GM18873 (cell line): ENCODE data around the gene BTRC.
"Not testable (repeated sequence)": the region's sequence is repeated elsewhere in the genome, so short reads cannot be mapped to it uniquely, and the experiment has no call there.

Experiments used
- ATAC-seq: cut with Tn5 transposase; IDR thresholded peaks from one replicate; pipeline ENCODE4 v1.9.1; 2021; ENCODE audit warnings: mild to moderate bottlenecking, moderate library complexity, moderate number of reproducible peaks; ENCODE audit not compliant: unreplicated experiment, low FRiP score

Gene BTRC

DNA sequence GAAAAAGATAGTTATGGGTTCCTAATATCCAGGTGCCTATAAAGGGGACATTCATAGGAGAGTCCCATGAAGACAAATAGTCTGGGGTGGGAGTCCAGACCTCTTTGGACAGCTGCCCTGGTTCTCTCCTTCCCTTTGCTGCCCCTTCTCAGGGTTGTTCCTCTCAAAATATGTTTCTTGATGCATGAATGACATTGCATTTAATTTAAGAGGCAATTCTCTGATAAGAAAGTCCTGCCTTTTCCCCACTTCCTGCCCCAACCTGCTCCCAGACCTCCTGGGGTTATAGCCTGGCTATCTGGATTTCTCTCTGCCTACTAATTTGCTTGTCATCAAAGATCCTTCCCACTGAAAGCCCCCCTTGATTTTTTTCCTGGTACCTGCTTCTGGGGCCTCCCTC lies 12.5 kb upstream of the BTRC start:
- no peak for ATAC-seq

DNA sequence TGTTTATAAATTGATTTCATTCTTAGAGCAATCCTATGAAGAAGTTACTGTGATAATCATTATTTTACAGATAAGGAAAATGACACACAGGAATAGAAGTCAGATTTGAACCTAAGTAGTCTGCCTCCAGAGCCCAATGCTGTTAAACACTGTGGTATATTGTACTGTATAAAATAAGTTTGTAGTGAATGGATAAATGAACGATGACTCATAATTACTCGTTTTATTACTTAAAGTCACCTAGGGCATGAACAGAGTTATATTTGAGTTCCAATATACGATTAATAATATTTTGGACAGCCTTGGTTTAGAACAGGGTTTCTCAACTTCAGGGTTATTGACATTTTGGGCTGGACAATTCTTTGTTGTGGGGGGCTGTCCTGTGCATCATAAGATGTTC lies 7.8 kb upstream of the BTRC start:
- no peak for ATAC-seq

DNA sequence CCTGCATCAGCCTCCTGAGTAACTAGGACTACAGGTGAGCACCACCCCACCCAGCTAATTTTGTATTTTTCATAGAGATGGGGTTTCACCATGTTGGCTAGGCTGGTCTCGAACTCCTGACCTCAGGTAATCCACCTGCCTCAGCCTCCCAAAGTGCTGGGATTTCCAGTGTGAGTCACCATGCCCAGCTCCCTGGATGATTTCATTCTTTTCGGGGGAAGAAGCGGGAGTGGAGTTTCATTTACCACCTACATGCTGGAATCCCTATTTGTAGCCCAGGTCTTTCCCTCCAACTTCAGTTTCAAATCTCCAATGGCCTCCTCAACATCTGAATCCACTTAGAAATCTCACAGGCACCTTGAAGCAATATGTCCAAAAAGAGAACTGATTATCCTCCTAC lies 2.9 kb upstream of the BTRC start:
- ATAC-seq: no peak

GRCh38 chr10:101351477-101351876 lies 2.5 kb upstream of the BTRC start:
- ATAC-seq: no peak

GRCh38 chr10:101352857-101353256 lies 1.1 kb upstream of the BTRC start:
- ATAC-seq: not testable (repeated sequence)

DNA sequence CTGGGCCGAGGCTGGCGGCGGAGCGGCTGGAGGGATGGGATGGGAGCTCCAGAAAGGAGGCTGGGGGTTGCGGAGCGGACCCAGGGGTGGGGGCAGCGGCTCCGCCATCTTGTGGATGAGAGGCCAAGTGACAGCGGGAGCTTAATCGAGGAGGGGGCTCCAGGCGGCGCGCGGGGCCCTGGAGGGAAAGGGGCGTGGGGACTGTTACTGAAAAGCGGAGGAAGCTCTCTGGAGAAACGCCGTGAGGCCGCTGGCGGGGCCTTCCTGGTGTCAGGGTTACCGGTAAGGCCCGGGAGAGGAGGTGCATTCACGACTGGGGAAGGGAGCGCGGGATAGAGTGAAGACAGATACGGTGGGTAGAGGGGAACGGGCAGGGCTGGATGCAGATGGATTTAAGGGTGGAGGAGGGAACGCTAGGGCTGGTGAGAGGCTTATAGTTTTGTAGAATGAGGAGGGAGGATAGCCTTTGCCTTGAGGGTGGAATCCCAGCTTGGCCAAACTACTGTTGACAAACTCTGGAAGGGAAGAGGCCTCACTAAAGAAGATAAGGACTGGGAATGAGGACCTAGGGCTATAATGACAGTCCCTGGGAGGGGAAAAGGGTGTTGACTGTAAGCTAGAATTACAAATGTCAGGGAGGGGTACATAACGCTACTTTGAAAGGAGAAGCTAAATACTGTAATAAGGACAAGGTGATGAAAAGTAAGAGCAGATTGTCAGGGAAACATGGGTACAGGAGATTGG lies 535 bp downstream of the BTRC start:
- no peak for ATAC-seq

GRCh38 chr10:101355072-101355706 lies 1.2 kb downstream of the BTRC start:
- ATAC-seq: no peak

- ATAC-seq: no peak
Observed at GRCh38 chr10:101356132-101356531, 2.2 kb downstream of the BTRC start.

DNA sequence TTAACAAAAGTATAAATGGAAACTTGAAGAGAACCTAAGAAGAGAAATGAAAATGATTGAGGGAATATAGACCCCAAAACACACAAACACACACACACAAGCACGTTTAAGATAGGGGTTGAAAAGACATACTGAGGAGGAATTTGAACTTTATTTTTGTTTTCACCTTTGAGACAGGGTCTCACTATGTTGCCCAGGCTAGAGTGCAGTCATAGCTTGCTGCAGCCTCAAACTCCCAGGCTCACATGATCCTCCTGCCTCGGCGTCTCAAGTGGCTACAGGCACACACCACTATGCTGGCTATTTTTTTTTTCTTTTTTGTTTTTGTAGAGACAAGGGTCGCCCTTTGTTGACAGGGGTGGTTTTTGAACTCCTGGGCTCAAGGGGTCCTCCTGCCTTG lies 4.0 kb downstream of the BTRC start:
- ATAC-seq: no peak

- no peak for ATAC-seq
Observed at GRCh38 chr10:101358706-101359300, 4.8 kb downstream of the BTRC start.

DNA sequence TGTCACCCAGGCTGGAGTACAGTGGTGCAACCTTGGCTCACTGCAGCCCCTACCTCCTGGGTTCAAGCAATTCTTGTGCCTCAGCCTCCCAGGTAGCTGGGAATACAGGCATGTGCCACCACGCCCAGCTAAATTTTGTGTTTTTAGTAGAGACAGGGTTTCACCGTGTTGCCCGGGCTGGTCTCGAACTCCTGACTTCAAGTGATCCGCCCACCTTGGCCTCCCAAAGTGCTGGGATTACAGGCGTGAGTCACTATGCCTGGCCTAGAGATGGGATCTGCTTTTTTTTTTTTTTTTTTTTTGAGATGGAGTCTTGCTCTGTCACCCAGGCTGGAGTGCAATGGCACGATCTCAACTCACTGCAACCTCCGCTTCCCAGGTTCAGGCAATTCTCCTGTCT lies 6.1 kb downstream of the BTRC start:
- not testable (repeated sequence) for ATAC-seq

DNA sequence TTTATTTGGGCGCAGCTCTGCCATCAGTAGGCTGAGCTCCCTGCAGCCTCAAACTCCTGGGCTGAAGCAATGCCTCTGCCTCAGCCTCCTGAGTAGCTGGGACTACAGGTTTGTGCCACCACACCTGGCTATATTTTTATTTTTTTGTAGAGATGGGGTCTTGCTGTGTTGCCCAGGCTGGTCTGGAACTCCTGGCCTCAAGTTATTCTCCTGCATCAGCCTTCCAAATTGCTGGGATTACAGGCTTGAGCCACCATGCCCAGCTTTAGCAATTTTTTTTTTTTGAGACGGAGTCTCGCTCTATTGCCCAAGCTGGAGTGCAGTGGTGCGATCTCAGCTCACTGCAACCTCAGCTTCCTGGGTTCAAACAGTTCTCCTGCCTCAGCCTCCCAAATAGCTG lies 6.9 kb downstream of the BTRC start:
- ATAC-seq: not testable (repeated sequence)

DNA sequence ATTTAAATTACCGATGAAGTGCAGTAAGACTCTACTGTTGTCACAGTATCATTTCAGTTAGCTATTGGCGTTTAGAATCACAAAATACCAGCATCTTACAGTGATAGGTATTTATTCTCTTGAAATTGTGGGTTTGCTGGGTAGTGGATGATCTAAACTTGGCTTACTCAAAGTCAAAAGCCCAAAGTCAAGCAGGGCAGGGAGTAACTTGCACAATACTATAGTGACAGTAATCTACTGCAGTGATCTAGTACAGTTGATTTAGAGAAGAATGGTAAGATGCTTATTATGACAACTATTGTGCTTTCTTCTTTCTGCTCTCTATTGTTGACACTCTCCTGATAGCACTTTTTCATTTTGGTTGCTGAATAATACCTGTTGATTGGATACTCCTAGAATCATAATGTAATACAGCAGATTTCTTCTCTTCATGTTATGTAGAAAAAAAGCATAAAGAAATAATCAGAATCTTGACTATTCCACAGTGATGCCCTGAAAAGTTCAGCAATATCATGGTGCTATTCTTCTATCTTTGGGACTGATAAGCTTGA lies 10.0 kb downstream of the BTRC start:
- ATAC-seq: no peak

DNA sequence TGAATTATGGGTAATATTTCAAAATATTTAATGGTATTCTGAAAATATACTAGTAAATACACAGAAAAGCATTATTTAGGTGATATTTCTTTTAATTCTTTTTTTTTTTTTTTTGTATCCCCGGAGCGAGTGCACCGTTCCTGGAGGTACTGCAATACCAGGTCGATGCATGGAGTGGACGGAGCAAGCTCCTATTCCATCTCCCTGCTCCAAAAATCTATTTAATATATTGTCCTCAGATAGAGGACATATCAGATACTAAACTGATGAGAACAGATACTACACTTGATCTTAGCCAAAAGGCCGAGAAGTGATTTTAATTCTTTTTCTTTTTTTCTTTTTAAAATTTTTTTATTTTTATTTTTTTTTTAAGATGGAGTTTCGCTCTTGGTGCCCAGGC lies 10.8 kb downstream of the BTRC start:
- ATAC-seq: no peak

DNA sequence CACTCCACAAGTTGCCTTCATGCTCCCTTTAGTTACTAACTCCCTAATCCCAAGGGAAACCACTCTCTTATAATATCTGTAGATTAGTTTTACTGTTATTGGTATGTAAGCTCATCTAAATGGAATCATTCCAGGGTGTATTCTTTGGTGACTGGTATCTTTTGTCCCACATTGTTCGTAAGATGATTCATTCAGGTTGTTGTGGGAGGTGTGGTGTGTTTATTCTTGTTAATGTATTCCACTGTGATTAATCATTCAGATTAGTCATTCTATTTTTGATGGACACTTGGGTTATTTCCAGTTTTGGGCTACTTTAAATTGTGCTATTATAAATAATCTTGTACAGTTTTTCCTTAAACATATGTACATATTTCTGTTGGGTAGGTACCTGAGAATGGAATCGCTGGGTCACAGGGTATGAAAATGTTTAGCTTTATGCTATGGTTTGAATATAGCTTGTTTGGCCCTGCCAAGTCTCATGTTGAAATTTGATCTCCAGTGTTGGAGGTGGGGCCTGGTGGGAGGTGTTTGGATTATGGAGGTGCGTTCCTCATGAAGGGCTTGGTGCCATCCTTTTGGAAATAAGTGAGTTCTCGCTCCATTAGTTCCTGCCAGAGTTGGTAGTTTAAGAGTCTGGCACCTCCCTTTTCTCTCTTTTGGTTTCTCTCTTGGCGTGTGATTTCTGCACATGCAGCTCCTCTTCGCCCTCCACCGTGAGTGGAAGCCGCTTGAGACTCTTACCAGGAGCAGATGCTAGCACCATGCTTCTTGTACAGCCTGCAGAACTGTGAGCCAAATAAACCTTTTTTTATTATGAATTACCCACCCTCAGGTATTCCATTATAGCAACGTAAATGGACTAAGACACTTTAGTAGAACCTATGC lies 13.8 kb downstream of the BTRC start:
- ATAC-seq: no peak

GRCh38 chr10:101373063-101373462 lies 19.1 kb downstream of the BTRC start:
- ATAC-seq: no peak

GRCh38 chr10:101373993-101374392 lies 20.0 kb downstream of the BTRC start:
- not testable (repeated sequence) for ATAC-seq

DNA sequence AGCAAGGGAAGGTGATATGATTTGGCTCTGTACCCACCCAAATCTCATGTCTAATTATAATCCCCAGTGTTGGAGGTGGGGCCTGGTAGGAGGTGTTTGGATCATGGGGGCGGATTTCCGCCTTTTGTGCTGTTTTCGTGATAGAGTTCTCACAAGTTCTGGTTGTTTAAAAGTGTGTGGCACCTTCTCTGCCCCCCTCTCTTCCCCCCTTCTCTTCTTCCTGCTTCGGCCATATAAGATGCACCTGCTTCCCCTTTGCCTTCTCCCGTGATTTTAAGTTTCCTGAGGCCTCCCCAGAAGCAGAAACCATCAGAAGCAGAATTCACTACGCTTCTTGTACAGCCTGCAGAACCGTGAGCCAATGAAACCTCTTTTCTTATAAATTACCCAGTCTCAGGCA lies 21.1 kb downstream of the BTRC start:
- ATAC-seq: no peak

DNA sequence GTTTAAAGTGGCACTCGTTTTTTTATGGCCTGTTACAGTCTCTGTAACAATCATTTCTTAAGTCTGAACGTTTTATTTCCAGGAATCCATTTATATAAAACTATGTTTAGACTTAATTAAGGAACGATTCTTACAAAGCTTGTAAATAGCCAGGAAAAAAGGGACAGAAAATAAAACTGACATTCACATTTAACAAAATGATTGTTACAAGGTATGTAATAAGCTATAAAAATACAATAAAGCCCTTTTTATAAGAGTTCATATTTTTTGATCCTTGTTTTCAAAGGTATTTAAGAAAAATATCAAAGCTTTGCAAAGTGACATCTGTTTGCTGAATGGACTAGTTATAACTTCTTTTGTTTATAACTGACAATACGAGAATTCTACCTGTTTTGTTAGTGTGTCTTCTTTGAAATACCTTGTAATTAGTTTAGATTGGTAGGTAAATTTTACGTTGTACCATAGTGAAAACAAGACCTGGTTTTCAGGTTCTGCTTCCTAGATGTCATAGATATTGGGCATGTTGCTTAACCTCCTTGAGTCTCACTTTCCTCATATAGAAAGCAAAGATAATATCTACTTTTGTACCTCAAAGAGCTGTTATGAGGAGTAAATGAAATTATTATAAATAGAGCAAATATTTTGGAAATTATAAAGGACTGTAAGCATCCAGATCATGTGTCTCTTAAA lies 25.8 kb downstream of the BTRC start:
- ATAC-seq: no peak
